SK-N-MC (cell line): Measurements from ENCODE around the gene LPCAT2.

Source experiments
- EZH2 ChIP-seq: fragments of 200-600 bp; sonication (generic); IDR thresholded peaks from one replicate; pipeline ENCODE4 v1.6.1; 2017; ENCODE audit warnings: antibody characterized with exemption
- FOXP2 ChIP-seq: optimal IDR thresholded peaks from 2 replicates; pipeline ENCODE3; 2011; ENCODE audit warnings: mild to moderate bottlenecking, moderate library complexity; ENCODE audit not compliant: insufficient read depth; ENCODE audit errors: extremely low read length, control extremely low read depth
- POLR2AphosphoS5 ChIP-seq: IDR thresholded peaks from 2 replicates; pipeline ENCODE4 v1.6.1; 2012; ENCODE audit warnings: mild to moderate bottlenecking, low read depth, low read length, borderline replicate concordance

DNA sequence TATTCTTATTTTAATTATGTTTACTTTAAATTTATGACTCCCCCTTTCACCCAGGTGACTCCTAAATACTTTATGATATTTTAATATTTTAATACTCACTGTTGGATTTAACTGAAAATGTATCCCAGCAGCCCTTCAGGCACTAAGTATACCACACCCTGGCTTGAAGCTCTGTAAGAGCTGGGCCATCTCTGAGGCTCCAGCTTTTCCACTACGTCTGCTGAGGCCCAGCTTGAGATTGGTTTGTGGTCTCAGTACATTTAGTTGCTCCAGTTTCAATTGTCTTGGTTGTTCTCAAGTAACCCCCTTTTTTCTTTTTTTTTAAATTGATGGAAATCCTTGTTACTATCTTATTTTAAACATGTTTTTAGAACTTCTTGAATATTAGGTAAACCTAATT lies 30.6 kb downstream of the LPCAT2 start:
- TF ChIP-seq EZH2 = no peak
- TF ChIP-seq POLR2AphosphoS5 = no peak
- TF ChIP-seq FOXP2 = no peak
